ENCODE results near the gene RTN4RL2.

DNA sequence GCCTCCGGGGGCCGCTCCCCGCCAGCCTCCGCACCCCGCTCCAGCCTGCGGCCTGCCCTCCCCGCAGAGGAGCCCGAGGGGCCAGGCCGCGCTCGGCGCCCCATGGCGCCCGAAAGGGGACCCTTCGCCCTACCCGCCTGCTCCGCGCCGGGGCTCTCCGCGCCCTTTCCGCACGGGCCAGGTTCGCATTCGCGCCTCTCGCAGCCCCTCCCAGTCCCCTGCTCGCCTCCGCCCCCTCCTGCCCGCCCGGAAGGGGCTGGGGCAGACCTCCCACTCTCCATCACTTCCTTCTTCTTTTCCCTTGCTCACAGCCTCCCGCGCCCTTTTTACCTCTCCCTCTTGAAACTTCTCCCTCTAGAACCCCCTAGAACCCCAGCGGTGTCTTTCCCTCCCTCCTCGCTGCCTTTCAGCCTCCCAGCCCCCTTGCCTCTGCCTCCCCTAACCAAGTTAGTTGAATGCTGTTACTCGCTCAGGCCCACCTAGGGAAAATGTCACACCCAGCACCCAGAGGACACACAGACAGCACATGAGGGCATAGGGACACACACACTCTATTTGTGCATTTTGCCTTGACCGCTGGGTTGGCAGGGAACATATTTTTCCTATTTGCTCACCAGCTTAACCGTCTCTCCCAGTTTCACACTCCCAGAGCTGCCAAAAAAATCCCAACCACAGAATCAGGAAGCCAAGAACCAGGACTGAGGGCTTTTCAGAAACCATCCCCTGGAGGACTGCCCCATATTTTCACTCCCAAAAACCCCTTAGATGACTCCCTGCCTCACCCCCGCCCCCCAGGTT is 33.2 kb upstream of the RTN4RL2 start, which contains the start of gene SLC43A3:
- TF ChIP-seq SP1 (IDR thresholded peaks at IDR 0.05) (no peak), CTBP1 (IDR thresholded peaks at IDR 0.05; ENCODE audit: borderline replicate concordance) (no peak), L3MBTL2 (conservative IDR thresholded peaks at IDR 0.05) (no peak), FOXK2 (IDR thresholded peaks at IDR 0.05) (no peak), TARDBP (IDR thresholded peaks at IDR 0.05) (no peak), HDGF (IDR thresholded peaks at IDR 0.05; ENCODE audit: borderline replicate concordance) (no peak), BHLHE40 (IDR thresholded peaks at IDR 0.05; ENCODE audit: borderline replicate concordance) (no peak)

Data from HEK293T (cell line).